ENCODE measurements around the gene ATP6V1F. TPM values are rescaled to one million over a fixed set of nuclear protein-coding genes. Genes with fewer than 3 reads are reported as not detected.

The ATP6V1F gene
- total RNA-seq, 2 experiments from 2014 or later, result 127 to 158 TPM

- peaks cover 2% of the 10 kb centered on the region for H3K27me3 Mint-ChIP-seq
- H3K27ac Mint-ChIP-seq, result no peak overlapping the region
- CTCF ChIA-PET, result interaction anchor here (6.0 kb wide), 1 partner anchor 42 kb away, joined by 57 read pairs; no protein-coding TSS in a partner anchor
- no peaks in the 10 kb centered on the region for H3K9me3 Mint-ChIP-seq (ENCODE audit: low read depth)
- DNase-seq, result no peak
- no peak overlapping the region for H3K4me3 Mint-ChIP-seq
- H3K36me3 Mint-ChIP-seq, result no peaks in the 10 kb centered on the region
- H3K4me1 Mint-ChIP-seq, result peaks cover 2% of the 10 kb centered on the region
- ATAC-seq, result no peak
These were observed 22.9 kb upstream of the ATP6V1F start for GRCh38 chr7:128839751-128840177.

- CTCF ChIA-PET, result interaction anchor here (1.6 to 6.0 kb wide), 3 partner anchors 8 to 41 kb away, joined by 4 to 57 read pairs (median 8); no protein-coding TSS in a partner anchor
- Mint-ChIP-seq H3K27ac (no peak overlapping the region), H3K36me3 (no peaks in the 10 kb centered on the region), H3K9me3 (ENCODE audit: low read depth) (no peaks in the 10 kb centered on the region), H3K4me1 (peaks cover 2% of the 10 kb centered on the region), H3K27me3 (no peaks in the 10 kb centered on the region), H3K4me3 (no peak overlapping the region)
- ATAC-seq (no peak), DNase-seq (no peak)
These were observed 22.1 kb upstream of the ATP6V1F start for GRCh38 chr7:128840326-128841170.

- no peak for DNase-seq
- CTCF ChIA-PET, result interaction anchor here (1.1 to 6.0 kb wide), 5 partner anchors 8 to 41 kb away, joined by 3 to 57 read pairs (median 4); no protein-coding TSS in a partner anchor
- ATAC-seq, result no peak
These were observed 21.4 kb upstream of the ATP6V1F start for GRCh38 chr7:128841171-128841690.

GRCh38 chr7:128841921-128842673 lies 20.6 kb upstream of the ATP6V1F start:
- H3K4me3 Mint-ChIP-seq, result no peak overlapping the region
- H3K9me3 Mint-ChIP-seq (ENCODE audit: low read depth), result no peaks in the 10 kb centered on the region
- H3K36me3 Mint-ChIP-seq, result no peaks in the 10 kb centered on the region
- no peaks in the 10 kb centered on the region for H3K27me3 Mint-ChIP-seq
- DNase-seq (peak; percentile 67), ATAC-seq (peak; percentile 73)
- H3K27ac Mint-ChIP-seq, result no peak overlapping the region
- peaks cover 2% of the 10 kb centered on the region for H3K4me1 Mint-ChIP-seq
- CTCF ChIA-PET, result interaction anchor here (0.7 to 6.0 kb wide), 14 partner anchors 9 to 253 kb away, joined by 3 to 57 read pairs (median 4); partner anchors contain the start of gene ATP6V1F

More at GRCh38 chr7:128841171-128841690, 21.4 kb upstream of the ATP6V1F start:
- H3K4me1 Mint-ChIP-seq, result peaks cover 2% of the 10 kb centered on the region
- no peak overlapping the region for H3K27ac Mint-ChIP-seq
- H3K4me3 Mint-ChIP-seq, result no peak overlapping the region
- no peaks in the 10 kb centered on the region for H3K27me3 Mint-ChIP-seq
- no peaks in the 10 kb centered on the region for H3K36me3 Mint-ChIP-seq
- no peaks in the 10 kb centered on the region for H3K9me3 Mint-ChIP-seq (ENCODE audit: low read depth)

- peaks cover 2% of the 10 kb centered on the region for H3K4me1 Mint-ChIP-seq
- H3K4me3 Mint-ChIP-seq, result no peak overlapping the region
- ATAC-seq (no peak), DNase-seq (no peak)
- no peak overlapping the region for H3K27ac Mint-ChIP-seq
- no peaks in the 10 kb centered on the region for H3K9me3 Mint-ChIP-seq (ENCODE audit: low read depth)
- H3K36me3 Mint-ChIP-seq, result no peaks in the 10 kb centered on the region
- no peaks in the 10 kb centered on the region for H3K27me3 Mint-ChIP-seq
- CTCF ChIA-PET, result interaction anchor here (0.7 to 6.0 kb wide), 13 partner anchors 8 to 253 kb away, joined by 3 to 57 read pairs (median 4); partner anchors contain the start of gene ATP6V1F
These were observed 19.7 kb upstream of the ATP6V1F start for GRCh38 chr7:128842674-128843641.

DNA sequence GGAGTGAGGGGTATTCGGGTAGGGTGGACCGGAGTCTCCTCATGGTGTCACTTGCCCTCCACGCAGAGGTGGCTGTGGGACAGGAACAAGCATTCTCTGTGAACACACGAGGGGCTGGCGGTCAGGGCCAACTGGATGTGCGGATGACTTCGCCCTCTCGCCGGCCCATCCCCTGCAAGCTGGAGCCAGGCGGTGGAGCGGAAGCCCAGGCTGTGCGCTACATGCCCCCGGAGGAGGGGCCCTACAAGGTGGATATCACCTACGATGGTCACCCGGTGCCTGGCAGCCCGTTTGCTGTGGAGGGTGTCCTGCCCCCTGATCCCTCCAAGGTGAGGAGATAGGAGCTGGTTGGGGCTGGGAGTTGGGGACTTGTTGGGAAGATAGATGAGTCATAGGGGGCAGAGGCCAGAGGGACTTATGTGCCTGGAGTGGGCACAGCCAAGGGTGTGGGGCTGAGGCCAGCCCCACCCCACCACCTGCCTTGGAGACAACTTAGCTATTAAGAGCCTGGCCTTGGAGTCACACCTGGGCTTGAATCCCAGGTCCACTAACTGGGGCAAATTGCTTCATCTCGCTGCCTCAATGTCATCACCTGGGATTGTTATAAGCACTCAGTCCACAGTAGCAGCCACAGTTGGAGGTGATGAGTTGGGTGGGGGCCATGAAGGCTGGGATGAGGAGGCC lies 18.6 kb upstream of the ATP6V1F start:
- Mint-ChIP-seq H3K9me3 (ENCODE audit: low read depth) (no peaks in the 10 kb centered on the region), H3K4me1 (peaks cover 2% of the 10 kb centered on the region), H3K4me3 (no peak overlapping the region), H3K27me3 (no peaks in the 10 kb centered on the region), H3K36me3 (no peaks in the 10 kb centered on the region), H3K27ac (no peak overlapping the region)
- DNase-seq (no peak), ATAC-seq (no peak)
- CTCF ChIA-PET, result interaction anchor here (6.0 kb wide), 1 partner anchor 38 kb away, joined by 57 read pairs; no protein-coding TSS in a partner anchor

- Mint-ChIP-seq H3K4me1 (peaks cover 2% of the 10 kb centered on the region), H3K9me3 (ENCODE audit: low read depth) (no peaks in the 10 kb centered on the region), H3K4me3 (no peak overlapping the region), H3K27me3 (no peaks in the 10 kb centered on the region), H3K27ac (no peak overlapping the region), H3K36me3 (no peaks in the 10 kb centered on the region)
- no peak for ATAC-seq
- CTCF ChIA-PET, result interaction anchor here (6.0 kb wide), 1 partner anchor 37 kb away, joined by 57 read pairs; no protein-coding TSS in a partner anchor
- DNase-seq, result no peak
These were observed 17.8 kb upstream of the ATP6V1F start for GRCh38 chr7:128844777-128845311.

GRCh38 chr7:128845475-128845874 lies 17.2 kb upstream of the ATP6V1F start:
- ATAC-seq (no peak), DNase-seq (no peak)
- H3K27ac Mint-ChIP-seq, result no peak overlapping the region
- CTCF ChIA-PET, result no interaction called here
- H3K4me1 Mint-ChIP-seq, result peaks cover 2% of the 10 kb centered on the region
- no peaks in the 10 kb centered on the region for H3K27me3 Mint-ChIP-seq
- H3K9me3 Mint-ChIP-seq (ENCODE audit: low read depth), result no peaks in the 10 kb centered on the region
- H3K36me3 Mint-ChIP-seq, result no peaks in the 10 kb centered on the region
- no peak overlapping the region for H3K4me3 Mint-ChIP-seq

DNA sequence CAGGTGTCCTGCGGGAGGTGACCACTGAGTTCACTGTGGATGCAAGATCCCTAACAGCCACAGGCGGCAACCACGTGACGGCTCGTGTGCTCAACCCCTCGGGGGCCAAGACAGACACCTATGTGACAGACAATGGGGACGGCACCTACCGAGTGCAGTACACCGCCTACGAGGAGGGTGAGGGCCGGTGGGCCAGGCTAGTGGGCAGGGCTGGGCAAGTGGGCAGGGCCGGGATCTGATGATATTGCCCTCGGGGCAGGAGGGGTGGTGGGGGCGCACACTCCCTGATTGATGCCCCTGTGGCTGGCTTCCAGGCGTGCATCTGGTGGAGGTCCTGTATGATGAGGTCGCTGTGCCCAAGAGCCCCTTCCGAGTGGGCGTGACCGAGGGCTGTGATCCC lies 16.7 kb upstream of the ATP6V1F start:
- CTCF ChIA-PET, result no interaction called here
- peaks cover 2% of the 10 kb centered on the region for H3K4me1 Mint-ChIP-seq
- no peaks in the 10 kb centered on the region for H3K27me3 Mint-ChIP-seq
- no peak overlapping the region for H3K4me3 Mint-ChIP-seq
- ATAC-seq, result no peak
- no peak for DNase-seq
- H3K27ac Mint-ChIP-seq, result no peak overlapping the region
- no peaks in the 10 kb centered on the region for H3K36me3 Mint-ChIP-seq
- H3K9me3 Mint-ChIP-seq (ENCODE audit: low read depth), result no peaks in the 10 kb centered on the region

GRCh38 chr7:128846781-128847444 lies 15.7 kb upstream of the ATP6V1F start:
- no peak overlapping the region for H3K27ac Mint-ChIP-seq
- peaks cover 2% of the 10 kb centered on the region for H3K4me1 Mint-ChIP-seq
- H3K9me3 Mint-ChIP-seq (ENCODE audit: low read depth), result no peaks in the 10 kb centered on the region
- H3K36me3 Mint-ChIP-seq, result no peaks in the 10 kb centered on the region
- DNase-seq, result no peak
- H3K4me3 Mint-ChIP-seq, result no peak overlapping the region
- no peak for ATAC-seq
- no peaks in the 10 kb centered on the region for H3K27me3 Mint-ChIP-seq
- CTCF ChIA-PET, result no interaction called here

DNA sequence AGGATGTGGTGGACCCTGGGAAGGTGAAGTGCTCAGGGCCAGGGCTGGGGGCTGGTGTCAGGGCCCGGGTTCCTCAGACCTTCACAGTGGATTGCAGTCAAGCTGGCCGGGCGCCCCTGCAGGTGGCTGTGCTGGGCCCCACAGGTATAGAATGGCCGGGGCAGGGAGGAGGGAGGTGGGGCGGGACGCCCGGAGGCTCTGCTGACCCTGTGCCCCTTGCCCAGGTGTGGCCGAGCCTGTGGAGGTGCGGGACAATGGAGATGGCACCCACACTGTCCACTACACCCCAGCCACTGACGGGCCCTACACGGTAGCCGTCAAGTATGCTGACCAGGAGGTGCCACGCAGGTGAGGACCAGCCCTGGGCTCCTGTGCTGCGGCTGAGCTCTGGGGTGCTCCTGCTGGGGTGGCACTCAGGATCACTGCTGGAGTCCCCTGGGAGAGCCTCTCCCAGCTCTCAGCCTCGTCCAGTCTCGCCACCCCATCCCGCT lies 14.9 kb upstream of the ATP6V1F start:
- H3K4me3 Mint-ChIP-seq, result no peak overlapping the region
- no peaks in the 10 kb centered on the region for H3K9me3 Mint-ChIP-seq (ENCODE audit: low read depth)
- CTCF ChIA-PET, result no interaction called here
- DNase-seq (no peak), ATAC-seq (no peak)
- no peak overlapping the region for H3K27ac Mint-ChIP-seq
- H3K36me3 Mint-ChIP-seq, result no peaks in the 10 kb centered on the region
- H3K27me3 Mint-ChIP-seq, result no peaks in the 10 kb centered on the region
- H3K4me1 Mint-ChIP-seq, result no peaks in the 10 kb centered on the region
